A673 (cell line): ENCODE measurements around the gene SERAC1. TPM values are rescaled to one million over a fixed set of nuclear protein-coding genes. Genes with fewer than 3 reads are reported as not detected.

ENCODE experiments used
- BruUV-seq: library from RNA; stranded (reverse); fragments of 400-500 nt; replicated peaks from 2 replicates; lab custom pipeline; 2021; lab: Mats Ljungman, UMichigan
- CTCF ChIA-PET: fragments of 300-600 bp; sonication (Branson Sonifier 250); formaldehyde crosslinking; loops from one replicate; lab custom pipeline; 2022; ENCODE audit warnings: antibody characterized with exemption; lab: Charles Lee
- POLR2A ChIA-PET: fragments of 300-600 bp; sonication (Branson Sonifier 250); formaldehyde crosslinking; loops from one replicate; lab custom pipeline; 2022; ENCODE audit warnings: antibody characterized with exemption; ENCODE audit not compliant: low non-redundant PET; lab: Charles Lee
- DNase-seq: peaks from one replicate; pipeline ENCODE4 v3.0.0-alpha.2; 2015; ENCODE audit warnings: low spot score
- H3K27ac ChIP-seq: fragments of 200-600 bp; sonication (generic); 2 replicates; pipeline ENCODE4 v1.5.1; 2016; ENCODE audit warnings: mixed run types, low read depth, mild to moderate bottlenecking, mixed read lengths, antibody characterized with exemption, low read length; ENCODE audit not compliant: poor library complexity, severe bottlenecking
- H3K27me3 ChIP-seq: fragments of 200-600 bp; sonication (generic); replicated peaks from 2 replicates; pipeline ENCODE4 v1.6.1; 2017; ENCODE audit warnings: mixed run types, low read depth, mild to moderate bottlenecking, mixed read lengths, antibody characterized with exemption, low read length; ENCODE audit not compliant: insufficient read depth, poor library complexity
- H3K36me3 ChIP-seq: fragments of 200-600 bp; sonication (generic); 2 replicates; pipeline ENCODE4 v1.6.1; 2016; ENCODE audit warnings: mixed run types, mild to moderate bottlenecking, mixed read lengths, antibody characterized with exemption, low read length; ENCODE audit not compliant: insufficient read depth, poor library complexity, severe bottlenecking
- H3K4me1 ChIP-seq: fragments of 200-600 bp; sonication (generic); 2 replicates; pipeline ENCODE4 v1.6.1; 2017; ENCODE audit warnings: mixed run types, mild to moderate bottlenecking, mixed read lengths, antibody characterized with exemption, low read length; ENCODE audit not compliant: insufficient read depth, poor library complexity, severe bottlenecking
- H3K4me3 ChIP-seq: fragments of 200-600 bp; sonication (generic); 2 replicates; pipeline ENCODE4 v1.5.1; 2016; ENCODE audit warnings: low read depth, mixed run types, mild to moderate bottlenecking, mixed read lengths, low read length; ENCODE audit not compliant: poor library complexity, severe bottlenecking
- H3K9me3 ChIP-seq: fragments of 200-600 bp; sonication (generic); 2 replicates; pipeline ENCODE4 v1.6.1; 2016; ENCODE audit warnings: mixed run types, low read depth, mild to moderate bottlenecking, mixed read lengths, antibody characterized with exemption, low read length; ENCODE audit not compliant: poor library complexity, severe bottlenecking
- EZH2 ChIP-seq: fragments of 200-600 bp; sonication (generic); IDR thresholded peaks from 2 replicates; pipeline ENCODE4 v1.6.1; 2017; ENCODE audit warnings: borderline replicate concordance, low read depth, mild to moderate bottlenecking, mixed read lengths, antibody characterized with exemption, low read length; ENCODE audit not compliant: poor library complexity, severe bottlenecking
- intact Hi-C: fragments of 100-400 bp; cut with micrococcal nuclease; formaldehyde crosslinking; loops from one replicate; pipeline ENCODE4 v1.10.0; 2022; ENCODE audit not compliant: unreplicated experiment
- total RNA-seq: library from RNA; stranded (reverse); gene quantifications from 2 replicates; pipeline ENCODE4 v1.2.3, GENCODE V29; 2021
- TF ChIP-seq, protein P1 (sequence below): fragments of 300-800, 200-600 bp; sonication (generic); conservative IDR thresholded peaks from 2 replicates; pipeline ENCODE4 v1.5.1; 2017; ENCODE audit warnings: low read depth, mild to moderate bottlenecking, antibody characterized with exemption, low read length, moderate library complexity, mixed read lengths

The SERAC1 gene
- total RNA-seq, 1 experiment from 2014 or later: 8.1 TPM

DNA sequence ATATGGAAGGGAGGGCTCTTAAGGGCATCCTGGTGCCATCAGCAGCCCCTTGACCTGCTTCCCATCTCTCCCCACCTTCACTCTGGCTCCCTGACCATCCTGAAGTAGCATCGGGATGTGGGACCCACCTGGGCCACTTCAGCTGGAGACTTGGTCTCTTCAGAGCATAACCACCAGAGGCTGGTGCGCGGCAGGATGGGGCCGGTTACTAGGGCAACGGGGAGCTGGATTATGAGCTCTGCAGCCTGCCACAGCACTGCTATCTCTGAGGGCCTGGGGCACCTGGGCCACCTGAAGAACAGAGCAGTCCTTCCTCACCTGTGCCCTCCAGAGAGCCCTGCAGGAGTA lies 106.7 kb downstream of the SERAC1 start:
- BruUV-seq: no TSS peak
- Histone ChIP-seq H3K4me3 (no peak overlapping the region), H3K4me1 (peaks cover 18% of the 10 kb centered on the region), H3K27ac (no peak overlapping the region), H3K9me3 (no peaks in the 10 kb centered on the region), H3K27me3 (no peaks in the 10 kb centered on the region), H3K36me3 (peaks cover 7% of the 10 kb centered on the region)
- POLR2A ChIA-PET: no interaction called here
- no peak for DNase-seq
- CTCF ChIA-PET: interaction anchor here (0.6 to 2.5 kb wide), 2 partner anchors 11 to 21 kb away, joined by 4 to 9 read pairs; no protein-coding TSS in a partner anchor
- intact Hi-C loops: no loop called here
- TF ChIP-seq, protein P1, sequence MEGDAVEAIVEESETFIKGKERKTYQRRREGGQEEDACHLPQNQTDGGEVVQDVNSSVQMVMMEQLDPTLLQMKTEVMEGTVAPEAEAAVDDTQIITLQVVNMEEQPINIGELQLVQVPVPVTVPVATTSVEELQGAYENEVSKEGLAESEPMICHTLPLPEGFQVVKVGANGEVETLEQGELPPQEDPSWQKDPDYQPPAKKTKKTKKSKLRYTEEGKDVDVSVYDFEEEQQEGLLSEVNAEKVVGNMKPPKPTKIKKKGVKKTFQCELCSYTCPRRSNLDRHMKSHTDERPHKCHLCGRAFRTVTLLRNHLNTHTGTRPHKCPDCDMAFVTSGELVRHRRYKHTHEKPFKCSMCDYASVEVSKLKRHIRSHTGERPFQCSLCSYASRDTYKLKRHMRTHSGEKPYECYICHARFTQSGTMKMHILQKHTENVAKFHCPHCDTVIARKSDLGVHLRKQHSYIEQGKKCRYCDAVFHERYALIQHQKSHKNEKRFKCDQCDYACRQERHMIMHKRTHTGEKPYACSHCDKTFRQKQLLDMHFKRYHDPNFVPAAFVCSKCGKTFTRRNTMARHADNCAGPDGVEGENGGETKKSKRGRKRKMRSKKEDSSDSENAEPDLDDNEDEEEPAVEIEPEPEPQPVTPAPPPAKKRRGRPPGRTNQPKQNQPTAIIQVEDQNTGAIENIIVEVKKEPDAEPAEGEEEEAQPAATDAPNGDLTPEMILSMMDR: no peak
- TF ChIP-seq EZH2: no peak

DNA sequence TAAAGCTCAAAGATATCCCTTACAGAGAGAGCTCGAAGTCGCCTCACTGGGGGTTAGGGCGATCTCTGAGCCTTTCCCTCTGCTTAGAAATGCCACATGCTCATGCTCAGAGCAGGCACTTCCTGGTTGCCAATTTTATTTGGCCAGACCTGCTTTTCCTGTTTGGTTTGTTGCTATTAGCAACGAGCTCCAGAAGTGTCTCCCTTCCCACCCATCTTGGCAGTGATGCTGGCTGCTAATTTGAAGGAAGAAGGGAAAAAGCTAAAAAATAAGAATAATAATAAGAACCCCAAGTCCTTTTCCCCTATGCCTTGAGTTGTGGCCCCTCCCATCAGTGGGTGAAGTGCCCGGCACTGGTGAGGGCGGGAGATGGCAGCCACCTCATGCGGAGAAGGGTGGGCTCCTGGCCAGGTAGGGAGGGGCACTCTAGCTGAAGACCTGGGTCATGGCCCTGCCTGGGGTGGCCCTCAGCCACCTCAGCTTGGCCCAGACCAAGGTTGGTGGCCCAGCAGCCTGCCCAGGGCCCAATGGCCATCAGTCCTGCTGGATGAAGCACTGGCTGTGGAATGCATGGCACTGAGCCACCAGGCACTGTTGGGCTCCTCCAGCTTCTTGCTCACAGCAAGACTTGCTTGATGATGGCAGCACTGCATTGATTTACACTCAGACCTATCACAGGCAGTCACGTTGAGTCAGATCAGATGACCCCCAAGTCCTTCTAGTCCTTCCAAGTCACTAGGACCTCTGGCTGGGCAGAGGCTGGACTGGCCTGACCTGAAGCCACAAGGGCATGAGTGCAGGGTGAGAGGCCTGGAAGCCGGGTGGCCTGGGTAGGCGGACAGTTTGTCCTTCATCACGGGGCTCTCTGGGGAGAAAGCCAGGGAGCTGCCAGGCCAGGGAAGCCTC lies 107.4 kb downstream of the SERAC1 start:
- no TSS peak for BruUV-seq
- H3K4me3 ChIP-seq: no peak overlapping the region
- H3K4me1 ChIP-seq: peaks cover 18% of the 10 kb centered on the region
- CTCF ChIA-PET: interaction anchor here (0.5 to 2.5 kb wide), 2 partner anchors 12 kb away, joined by 7 to 9 read pairs; no protein-coding TSS in a partner anchor
- no peaks in the 10 kb centered on the region for H3K27me3 ChIP-seq
- intact Hi-C loops: no loop called here
- POLR2A ChIA-PET: no interaction called here
- H3K36me3 ChIP-seq: peaks cover 7% of the 10 kb centered on the region
- peak overlapping the region; percentile 64 for H3K27ac ChIP-seq
- TF ChIP-seq, protein P1: no peak
- TF ChIP-seq EZH2: no peak
- peak; percentile 86 for DNase-seq
- no peaks in the 10 kb centered on the region for H3K9me3 ChIP-seq

Other genes starting within 250 kb of the SERAC1 start
- 34.5 and 37.0 TPM in 2 replicates for gene SYNJ2, start 186.4 kb downstream of the SERAC1 start, total RNA-seq
- 22.2 and 23.4 TPM in 2 replicates for gene GTF2H5, start 88 bp upstream of the SERAC1 start, total RNA-seq
- 76.0 and 82.0 TPM in 2 replicates for gene TULP4, start 144.2 kb upstream of the SERAC1 start, total RNA-seq